GM21515 (cell line): ENCODE measurements around the gene NR1D2.
"Not testable (repeated sequence)": the region's sequence is repeated elsewhere in the genome, so short reads cannot be mapped to it uniquely, and the experiment has no call there.

ENCODE experiments used
- ATAC-seq: cut with Tn5 transposase; IDR thresholded peaks from one replicate; pipeline ENCODE4 v1.9.1; 2021; ENCODE audit not compliant: unreplicated experiment

NR1D2 gene

DNA sequence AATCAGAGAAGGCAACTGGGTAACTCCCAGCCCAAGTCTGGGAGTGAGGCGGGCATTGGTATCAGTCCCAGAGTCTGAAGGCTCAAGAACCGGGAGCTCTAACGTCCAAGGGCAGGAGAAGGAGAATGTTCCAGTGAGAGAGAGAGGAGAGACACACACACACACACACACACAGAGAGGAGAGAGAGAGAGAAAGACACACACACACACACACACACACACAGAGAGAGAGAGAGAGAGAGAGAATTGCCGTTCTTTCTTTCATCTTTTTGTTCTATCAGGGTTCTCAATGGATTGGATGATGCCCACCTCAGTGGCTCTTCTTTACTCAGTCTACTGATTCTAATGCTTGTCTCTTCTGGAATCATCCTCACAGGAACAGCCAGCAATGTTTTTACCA is 57.0 kb downstream of the NR1D2 start:
- no peak for ATAC-seq

DNA sequence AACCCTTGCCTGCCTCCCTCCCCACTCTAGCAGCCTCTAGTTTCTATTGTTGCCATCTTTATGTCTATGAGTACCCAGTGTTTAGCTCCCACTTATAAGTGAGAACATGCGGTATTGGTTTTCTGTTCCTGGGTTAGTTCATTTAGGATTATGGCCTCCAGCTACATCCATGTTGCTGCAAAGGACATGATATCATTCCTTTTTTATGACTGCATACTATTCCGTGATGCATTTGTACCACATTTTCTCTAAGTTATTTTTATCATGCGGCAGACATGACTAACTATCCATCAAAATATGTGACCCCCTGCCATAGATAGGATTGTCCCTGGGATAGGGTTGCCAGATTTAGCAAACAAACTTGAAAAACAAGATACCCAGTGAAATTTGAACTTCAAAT is 58.4 kb downstream of the NR1D2 start:
- no peak for ATAC-seq

DNA sequence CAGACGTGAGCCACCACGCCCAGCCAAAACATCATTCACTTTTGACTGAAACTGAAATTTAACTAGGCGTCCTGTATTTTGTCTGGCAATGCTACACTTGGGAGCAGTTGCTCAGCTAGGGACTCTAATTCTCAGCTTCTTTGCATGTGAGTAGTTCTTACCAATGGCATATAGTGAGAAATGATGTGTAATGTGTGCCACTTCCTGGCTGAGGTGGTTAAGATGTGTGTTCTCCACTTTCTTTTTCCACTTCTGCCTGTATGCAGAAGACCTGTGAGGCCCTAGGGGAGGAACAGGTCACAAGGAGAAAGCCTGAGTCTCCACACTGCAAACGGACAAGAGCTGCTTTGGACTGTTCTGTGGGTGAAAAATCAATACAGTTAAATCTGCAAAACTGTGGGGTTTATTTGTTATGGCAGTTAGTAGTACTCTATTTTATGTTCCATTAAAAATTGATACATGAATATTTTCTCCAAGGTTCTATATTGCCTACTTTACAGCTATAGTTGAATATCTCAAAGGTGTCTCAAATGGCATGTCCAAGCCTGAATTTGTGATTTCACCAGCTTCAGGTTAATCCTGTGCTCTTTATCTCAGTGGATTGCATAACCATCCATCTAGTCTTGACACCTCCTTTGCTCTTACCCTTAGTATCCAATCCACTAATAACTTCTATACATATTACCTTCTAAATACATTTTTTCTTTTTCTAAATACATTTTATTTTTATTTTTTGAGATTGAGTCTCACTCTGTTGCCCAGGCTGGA is 59.3 kb downstream of the NR1D2 start:
- ATAC-seq, result peak; percentile 90

DNA sequence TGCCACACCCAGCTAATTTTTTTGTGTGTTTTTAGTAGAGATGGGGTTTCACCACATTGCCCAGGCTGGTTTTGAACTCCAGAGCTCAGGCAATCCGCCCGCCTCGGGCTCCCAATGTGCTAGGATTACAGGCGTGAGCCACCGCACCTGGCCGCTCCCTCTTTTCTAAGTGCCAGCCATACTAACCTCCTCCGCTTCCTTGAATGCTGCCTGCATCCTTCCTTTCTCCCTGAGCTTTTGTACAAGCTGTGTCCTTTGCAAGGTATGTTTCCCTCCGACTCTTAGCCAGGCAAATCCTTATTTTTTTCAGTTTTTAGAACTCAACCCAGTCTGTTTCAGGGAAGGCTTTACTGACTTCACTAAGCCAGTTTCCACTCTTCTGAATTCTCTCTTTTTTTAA is 60.6 kb downstream of the NR1D2 start:
- no peak for ATAC-seq

DNA sequence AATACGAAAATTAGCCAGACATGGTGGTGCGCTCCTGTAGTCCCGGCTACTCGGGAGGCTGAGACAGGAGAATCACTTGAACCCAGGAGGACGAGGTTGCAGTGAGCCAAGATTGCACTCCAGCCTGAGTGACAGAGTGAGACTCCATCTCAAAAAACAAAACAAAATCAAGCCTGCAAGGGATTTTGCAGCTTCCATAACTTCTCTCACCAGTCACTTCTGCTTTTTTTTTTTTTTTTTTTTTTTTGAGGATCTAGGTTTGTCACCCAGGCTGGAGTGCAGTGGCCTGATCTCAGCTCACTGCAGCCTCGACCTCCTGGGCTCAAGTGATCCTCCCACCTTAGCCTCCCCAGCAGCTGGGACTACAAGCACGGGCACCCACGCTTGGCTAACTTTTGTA is 65.7 kb downstream of the NR1D2 start:
- not testable (repeated sequence) for ATAC-seq

DNA sequence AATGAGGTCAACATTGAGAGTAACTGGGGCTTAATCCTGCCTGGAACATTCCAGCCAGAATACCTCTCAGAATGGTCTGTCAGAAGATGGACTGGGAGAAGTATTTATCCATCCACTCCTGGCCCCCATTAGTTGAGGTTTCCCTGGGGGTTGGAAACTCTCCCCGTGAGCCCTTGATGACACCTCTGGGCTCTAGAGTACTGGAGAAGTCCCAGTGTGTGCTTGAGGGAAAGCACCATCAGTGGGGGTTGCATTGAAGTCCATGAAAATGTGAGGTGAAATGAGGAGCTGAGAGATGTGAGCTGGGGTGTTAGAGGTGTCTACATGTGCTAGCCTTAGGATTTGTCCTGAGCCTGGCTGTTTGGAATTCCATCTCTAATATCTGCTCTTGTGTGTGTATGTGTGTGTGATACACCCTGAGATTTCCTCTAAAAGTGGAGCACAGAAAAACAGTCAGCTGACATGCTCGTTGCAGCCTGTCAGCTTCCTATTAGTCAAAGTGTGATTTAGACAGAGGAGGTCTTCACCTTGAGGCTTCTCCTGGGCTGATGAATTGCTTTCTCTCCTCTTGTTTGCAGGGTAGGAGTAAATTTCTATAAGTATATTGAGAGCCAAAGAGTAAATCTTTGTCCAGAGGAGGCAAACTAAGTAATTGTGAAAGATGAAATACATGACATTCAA is 67.6 kb downstream of the NR1D2 start:
- no peak for ATAC-seq

DNA sequence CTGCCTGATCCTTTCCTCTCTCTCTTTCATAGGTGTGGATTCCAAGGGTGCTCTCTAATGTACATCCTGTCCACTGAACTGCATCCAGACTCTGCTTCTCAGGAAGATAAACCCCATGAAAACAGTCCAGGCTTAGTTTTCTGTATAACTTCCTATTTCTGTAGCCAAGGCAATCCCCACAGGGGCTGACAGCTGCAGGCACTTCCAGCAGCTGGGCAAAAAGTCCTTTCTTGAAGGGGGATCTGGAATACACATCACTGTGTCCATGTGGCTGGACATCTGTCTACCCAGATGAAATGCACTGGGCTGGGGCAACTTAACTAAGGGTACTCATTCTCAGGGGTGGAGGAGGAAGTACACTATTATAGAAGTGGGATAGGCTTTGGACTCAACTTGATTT is 72.2 kb downstream of the NR1D2 start:
- ATAC-seq, result no peak

DNA sequence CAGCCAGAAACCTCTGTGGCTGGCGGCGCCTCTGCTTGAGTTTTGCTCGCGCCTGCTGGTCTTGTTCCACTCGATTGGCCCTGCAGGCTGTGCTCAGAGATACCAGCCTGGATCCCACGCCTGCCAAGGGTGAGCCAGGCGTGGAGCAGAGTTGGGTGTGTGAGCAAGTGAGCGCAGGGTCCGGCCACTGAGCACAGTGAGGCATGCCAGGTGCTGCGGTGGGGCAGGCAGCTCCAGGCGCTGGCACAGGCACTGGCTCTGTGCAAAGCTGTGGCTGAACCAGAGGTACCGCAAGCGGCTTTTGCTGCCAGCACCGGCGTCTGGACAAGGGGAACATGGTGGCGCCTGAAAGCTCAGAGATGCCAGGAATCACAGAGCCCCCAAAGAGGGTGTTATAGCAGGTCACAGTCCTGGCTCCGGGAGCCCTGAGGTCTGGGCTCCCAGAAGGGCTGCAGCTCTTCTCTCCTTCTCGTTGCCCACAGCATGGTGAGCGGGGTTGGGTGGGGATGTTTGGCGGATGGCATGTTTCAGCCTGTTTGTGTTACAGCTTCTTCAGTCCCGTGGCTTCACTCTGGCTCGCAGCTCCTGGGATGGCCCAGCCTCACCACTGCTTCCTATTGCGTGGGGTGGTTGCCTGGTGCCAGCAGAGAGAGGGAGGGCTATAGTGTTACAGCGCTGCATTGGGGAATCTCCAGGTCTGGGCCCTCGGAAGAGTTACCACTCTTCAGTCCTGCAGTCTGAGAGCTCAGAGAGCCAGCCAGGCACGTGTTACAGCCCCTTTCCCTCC is 73.9 kb downstream of the NR1D2 start:
- ATAC-seq, result no peak

DNA sequence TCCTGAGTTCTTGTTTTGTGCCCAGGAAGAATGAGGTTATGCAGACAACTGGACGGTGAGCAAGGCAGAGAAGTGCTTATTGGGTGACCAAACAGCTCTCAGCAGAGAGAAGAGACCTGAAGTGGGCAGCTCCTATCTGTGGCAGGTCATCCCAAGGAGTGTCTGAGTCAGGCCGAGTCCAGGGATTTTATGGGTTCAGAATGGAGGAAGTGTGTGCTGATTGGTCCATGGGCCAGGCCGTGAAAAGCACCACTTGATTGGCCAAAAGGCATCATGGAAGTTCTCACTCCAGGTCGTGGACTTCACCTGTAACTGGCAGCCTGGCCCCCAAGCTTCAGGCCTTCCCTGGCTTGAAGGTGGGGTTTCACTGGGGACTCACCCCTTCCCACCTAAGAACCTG is 74.5 kb downstream of the NR1D2 start:
- ATAC-seq, result no peak

DNA sequence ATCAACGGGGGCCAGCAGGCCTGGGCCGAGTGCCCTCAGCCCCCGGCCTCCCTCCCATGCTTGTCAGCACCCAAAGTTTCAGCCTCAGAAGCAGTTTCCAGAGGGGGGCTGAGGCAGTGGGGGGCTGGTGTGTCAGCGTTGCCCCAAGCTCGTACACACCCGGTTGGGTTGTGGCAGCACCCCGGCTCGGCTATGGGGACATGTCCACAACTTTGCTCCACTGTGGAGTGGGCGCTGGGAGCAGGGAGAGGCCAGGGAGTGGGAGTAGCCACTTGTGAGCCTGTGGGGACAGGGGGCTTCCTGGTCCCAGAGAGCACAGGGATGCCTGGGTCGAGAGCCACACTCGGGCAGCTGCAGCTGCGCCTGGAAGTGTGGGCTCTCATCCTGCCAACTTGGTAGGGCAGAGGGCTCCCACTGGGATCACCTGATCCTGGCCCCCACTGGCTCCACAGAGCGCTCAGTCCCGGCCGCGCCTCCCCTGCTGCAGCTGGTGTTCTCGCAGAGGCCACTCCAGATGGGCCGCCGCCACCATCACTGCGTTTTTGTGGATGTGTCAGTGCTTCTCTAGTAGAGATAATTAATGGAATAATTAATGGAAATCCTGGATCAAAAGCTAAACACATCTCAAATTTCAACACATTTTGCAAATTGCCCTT is 75.1 kb downstream of the NR1D2 start:
- no peak for ATAC-seq

DNA sequence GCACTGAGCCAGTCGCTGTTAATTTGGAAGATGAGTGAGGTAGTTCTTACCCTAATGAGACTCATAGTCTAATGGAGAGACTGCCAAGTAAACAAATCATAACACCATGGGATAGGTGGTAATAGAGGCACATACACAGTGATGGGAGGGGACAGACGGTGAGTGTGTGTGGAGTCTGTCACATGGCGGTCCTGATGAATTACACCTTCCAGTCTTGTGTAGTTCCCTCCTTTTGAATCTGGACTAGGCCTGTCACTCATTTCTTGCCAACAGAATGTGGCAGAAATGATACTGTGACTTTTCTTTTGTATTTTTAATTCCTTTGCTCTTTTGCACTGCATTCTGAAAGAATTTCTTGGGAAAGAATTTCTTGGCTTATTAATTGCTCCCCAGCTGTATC is 78.1 kb downstream of the NR1D2 start:
- no peak for ATAC-seq

DNA sequence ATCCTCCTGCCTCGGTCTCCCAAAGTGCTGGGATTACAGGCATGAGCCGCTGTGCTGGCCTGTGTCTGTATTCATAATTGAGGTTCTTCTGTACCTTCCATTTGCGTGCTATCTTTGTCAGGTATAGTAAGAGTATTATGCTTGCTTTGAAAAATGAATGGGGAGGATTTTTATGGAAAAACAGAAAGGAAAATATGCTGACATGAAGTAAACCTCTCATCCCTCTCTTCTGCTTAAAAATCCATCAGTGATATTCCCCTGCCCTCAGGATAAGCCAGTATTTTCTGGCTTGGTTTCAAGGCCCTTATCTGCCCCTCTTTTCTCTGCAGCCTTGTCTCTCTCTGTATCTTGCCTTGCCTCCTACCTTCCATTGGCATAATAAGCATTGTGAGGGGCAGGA is 80.7 kb downstream of the NR1D2 start:
- ATAC-seq, result no peak

DNA sequence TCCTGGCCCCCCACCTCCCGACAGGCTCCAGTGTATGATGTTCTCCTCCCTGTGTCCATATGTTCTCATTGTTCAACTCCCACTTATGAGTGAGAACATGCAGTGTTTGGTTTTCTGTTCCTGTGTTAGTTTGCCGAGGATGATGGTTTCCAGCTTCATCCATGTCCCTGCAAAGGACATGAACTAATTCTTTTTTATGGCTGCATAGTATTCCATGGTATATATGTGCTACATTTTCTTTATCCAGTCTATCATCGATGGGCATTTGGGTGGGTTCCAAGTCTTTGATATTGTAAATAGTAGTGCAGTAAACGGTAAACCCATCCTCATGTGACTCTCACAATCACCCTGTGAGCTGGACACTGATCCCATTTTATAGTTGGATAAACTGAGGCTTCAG is 81.6 kb downstream of the NR1D2 start:
- ATAC-seq, result not testable (repeated sequence)

DNA sequence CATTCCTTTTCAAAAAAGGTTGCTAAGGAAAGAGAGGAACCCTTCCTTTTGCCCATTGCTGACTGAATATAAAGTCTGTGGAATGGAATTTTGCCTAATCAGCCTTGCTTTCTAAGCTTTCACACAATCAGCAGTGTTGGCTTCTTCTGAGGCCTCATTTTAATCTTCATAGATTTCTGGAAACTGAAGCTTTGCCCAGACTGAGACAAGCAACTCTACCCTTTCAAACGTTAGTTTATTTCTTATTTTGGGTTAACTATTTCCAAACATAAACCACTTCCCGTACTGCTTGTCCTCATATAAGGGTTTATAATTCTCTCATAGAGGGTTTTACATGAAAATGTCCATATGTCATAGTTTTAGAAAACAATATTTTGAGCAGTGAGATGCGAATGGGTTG is 82.9 kb downstream of the NR1D2 start:
- ATAC-seq, result no peak
